Endothelial cell of coronary artery (primary cell): ENCODE data around the gene ADCY3. TPM values are rescaled to one million over a fixed set of nuclear protein-coding genes. Genes with fewer than 3 reads are reported as not detected.

Experiments used
- total RNA-seq: library from RNA; depleted of rRNA; stranded (reverse); fragments of >200 nt; gene quantifications from 2 replicates; pipeline ENCODE4 v1.2.3, GENCODE V29; 2014

The ADCY3 gene
- 22.9 and 33.1 TPM in 2 replicates for total RNA-seq

DNA sequence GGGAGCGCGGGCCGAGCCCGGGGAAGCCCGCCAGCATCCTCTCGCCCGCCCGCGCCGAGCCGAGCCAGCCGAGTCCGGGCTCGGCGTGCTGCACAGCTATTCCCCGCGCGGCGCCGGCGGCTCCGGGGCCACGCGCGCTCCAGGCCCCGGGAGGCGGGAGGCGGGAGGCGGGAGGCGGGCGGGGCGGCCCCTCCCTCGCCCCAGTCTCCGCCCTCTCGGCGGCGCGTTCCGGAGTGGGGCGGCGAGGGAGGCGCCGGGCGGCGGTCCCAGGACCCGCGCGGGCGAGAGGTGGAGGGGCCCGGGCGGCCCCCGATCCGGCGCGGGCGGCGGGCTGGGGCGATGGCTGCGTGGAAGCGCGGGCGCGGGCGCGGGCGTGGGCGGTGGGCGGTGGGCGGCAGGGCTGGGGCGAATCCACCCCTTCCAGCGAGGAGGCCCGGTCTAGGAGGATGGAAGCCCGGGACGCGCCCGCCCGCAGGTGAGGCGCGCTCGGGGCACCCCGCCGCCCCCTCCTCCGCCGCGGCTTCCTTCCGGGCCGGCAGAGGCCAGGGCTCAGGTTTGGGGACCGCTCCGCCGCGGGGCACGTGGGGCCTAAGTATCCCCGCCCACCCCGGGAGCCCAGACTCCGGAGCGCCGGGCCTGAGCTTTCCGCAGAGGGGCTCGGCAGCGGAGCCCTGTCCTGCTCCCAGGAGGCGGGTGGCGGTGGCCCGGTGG, at the start of gene ADCY3:
TSS of gene ADCY3 (minus strand) at position 140 of the 711 bp plus-strand sequence. CDS start 1,250 bp downstream, outside the sequence.

DNA sequence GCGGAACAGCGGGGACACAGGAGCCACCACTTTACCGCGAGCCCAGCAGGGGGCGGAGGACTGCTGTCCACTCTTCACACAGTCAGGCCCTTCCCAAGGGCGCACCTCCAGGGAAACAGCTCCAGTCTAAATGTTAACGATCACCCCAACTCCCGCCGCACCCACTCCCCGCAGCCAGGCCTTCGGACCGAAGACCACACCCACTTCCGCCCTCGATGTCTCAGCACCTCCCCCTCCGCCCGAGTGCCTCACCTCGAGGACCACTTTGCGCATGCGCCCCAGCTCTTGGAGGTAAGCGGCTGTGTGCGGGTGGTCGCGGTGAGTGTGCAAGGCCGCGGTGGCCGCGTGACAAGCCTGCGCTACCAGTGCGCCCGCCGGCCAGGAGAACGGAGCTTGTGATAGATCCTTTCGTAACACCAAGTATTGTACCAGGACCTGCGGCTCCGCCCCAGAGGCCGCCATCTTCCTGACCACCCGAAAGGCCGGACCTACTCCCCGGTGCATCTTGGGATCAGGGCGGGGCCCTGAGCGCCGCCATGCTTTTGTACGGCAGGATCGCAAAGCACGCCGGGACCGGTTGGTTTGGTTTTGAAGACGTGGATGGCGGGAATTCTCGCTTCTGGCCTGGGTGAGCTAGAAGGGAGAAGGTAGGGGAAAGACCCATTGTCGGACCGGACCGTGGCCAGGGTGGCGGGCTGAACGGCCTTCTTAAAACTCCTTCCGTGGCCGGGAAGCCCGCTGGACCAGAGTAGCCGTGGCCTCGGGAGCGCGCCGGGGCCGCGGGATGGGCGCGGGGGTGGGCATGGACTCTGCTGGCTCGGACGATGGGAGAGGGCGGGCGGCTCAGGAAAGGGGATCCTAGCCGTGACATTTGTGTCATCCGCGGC, 126.9 kb downstream of the ADCY3 start, which contains the start of the genes CENPO and PTRHD1:
TSS of gene CENPO (plus strand) at position 552 of the 887 bp plus-strand sequence. CDS start 495 bp downstream, outside the sequence.
TSS of gene PTRHD1 (minus strand) at position 518 of the 887 bp plus-strand sequence. CDS start at position 504, 14 bp downstream.

Other genes with a start within 250 kb of the ADCY3 start
- 27.1 and 36.7 TPM in 2 replicates for gene PTRHD1, start 126.8 kb downstream of the ADCY3 start, total RNA-seq
- gene CENPO, start 126.8 kb downstream of the ADCY3 start, total RNA-seq: 8.5 and 15.7 TPM in 2 replicates
- 1.6 and 1.9 TPM in 2 replicates for gene DNAJC27, start 51.7 kb upstream of the ADCY3 start, total RNA-seq
- 0.28 and 0.81 TPM in 2 replicates for gene EFR3B, start 121.8 kb upstream of the ADCY3 start, total RNA-seq
- gene POMC, start 248.3 kb upstream of the ADCY3 start, total RNA-seq: 0.09 and 0.66 TPM in 2 replicates